Measurements from ENCODE around the gene TTC14.

The TTC14 gene

GRCh38 chr3:180601688-180602666 lies at the start of gene TTC14:
Gene TTC14 (plus strand): TSS chr3:180602163. CDS start chr3:180602262, 99 bp downstream.
- in situ Hi-C loops (cut with MboI; ENCODE audit: low sequenced_read_pairs, unreplicated experiment): no loop called here
- TF ChIP-seq CTCF (IDR thresholded peaks at IDR 0.05; ENCODE audit: borderline replicate concordance, control extremely low read depth, extremely low read depth, insufficient read depth, missing control alignments): peak; percentile 37
- peak; percentile 94 for DNase-seq (ENCODE audit: low spot score)

- in situ Hi-C loops (cut with MboI; ENCODE audit: low sequenced_read_pairs, unreplicated experiment): no loop called here
- no peak for TF ChIP-seq CTCF (IDR thresholded peaks at IDR 0.05; ENCODE audit: borderline replicate concordance, control extremely low read depth, extremely low read depth, insufficient read depth, missing control alignments)
- DNase-seq (ENCODE audit: low spot score): no peak
Measured at GRCh38 chr3:180563406-180563805, 38.6 kb upstream of the TTC14 start.

GRCh38 chr3:180564676-180565075 lies 37.3 kb upstream of the TTC14 start:
- no peak for DNase-seq (ENCODE audit: low spot score)
- in situ Hi-C loops (cut with MboI; ENCODE audit: low sequenced_read_pairs, unreplicated experiment): no loop called here
- TF ChIP-seq CTCF (IDR thresholded peaks at IDR 0.05; ENCODE audit: borderline replicate concordance, control extremely low read depth, extremely low read depth, insufficient read depth, missing control alignments): no peak

GRCh38 chr3:180570238-180570637 lies 31.7 kb upstream of the TTC14 start:
- no peak for DNase-seq (ENCODE audit: low spot score)
- in situ Hi-C loops (cut with MboI; ENCODE audit: low sequenced_read_pairs, unreplicated experiment): no loop called here
- no peak for TF ChIP-seq CTCF (IDR thresholded peaks at IDR 0.05; ENCODE audit: borderline replicate concordance, control extremely low read depth, extremely low read depth, insufficient read depth, missing control alignments)

- no peak for TF ChIP-seq CTCF (IDR thresholded peaks at IDR 0.05; ENCODE audit: borderline replicate concordance, control extremely low read depth, extremely low read depth, insufficient read depth, missing control alignments)
- no peak for DNase-seq (ENCODE audit: low spot score)
- in situ Hi-C loops (cut with MboI; ENCODE audit: low sequenced_read_pairs, unreplicated experiment): no loop called here
Measured at GRCh38 chr3:180571831-180572598, 29.9 kb upstream of the TTC14 start.

GRCh38 chr3:180575571-180575970 lies 26.4 kb upstream of the TTC14 start:
- in situ Hi-C loops (cut with MboI; ENCODE audit: low sequenced_read_pairs, unreplicated experiment): loop anchor here (25.0 kb wide), 1 partner anchor 763 kb away; no protein-coding TSS in a partner anchor
- DNase-seq (ENCODE audit: low spot score): no peak
- TF ChIP-seq CTCF (IDR thresholded peaks at IDR 0.05; ENCODE audit: borderline replicate concordance, control extremely low read depth, extremely low read depth, insufficient read depth, missing control alignments): no peak

Data from GM13976 (cell line).